ENCODE measurements around the gene PCNP.

Gene PCNP

GRCh38 chr3:101561630-101562328, 12.2 kb upstream of the PCNP start, which contains the start of gene TRMT10C:
Gene TRMT10C (plus strand): TSS chr3:101561868. CDS start chr3:101564782, 2,914 bp downstream.
- peaks cover 45% of the 10 kb centered on the region for H3K36me3 ChIP-seq (ENCODE audit: control insufficient read depth, low read length)
- no peaks in the 10 kb centered on the region for H3K27me3 ChIP-seq (ENCODE audit: control insufficient read depth, low read length)
- peak within 1 kb of the TSS; percentile 95 for H3K4me2 ChIP-seq (ENCODE audit: low read length)
- TF ChIP-seq, protein P1, sequence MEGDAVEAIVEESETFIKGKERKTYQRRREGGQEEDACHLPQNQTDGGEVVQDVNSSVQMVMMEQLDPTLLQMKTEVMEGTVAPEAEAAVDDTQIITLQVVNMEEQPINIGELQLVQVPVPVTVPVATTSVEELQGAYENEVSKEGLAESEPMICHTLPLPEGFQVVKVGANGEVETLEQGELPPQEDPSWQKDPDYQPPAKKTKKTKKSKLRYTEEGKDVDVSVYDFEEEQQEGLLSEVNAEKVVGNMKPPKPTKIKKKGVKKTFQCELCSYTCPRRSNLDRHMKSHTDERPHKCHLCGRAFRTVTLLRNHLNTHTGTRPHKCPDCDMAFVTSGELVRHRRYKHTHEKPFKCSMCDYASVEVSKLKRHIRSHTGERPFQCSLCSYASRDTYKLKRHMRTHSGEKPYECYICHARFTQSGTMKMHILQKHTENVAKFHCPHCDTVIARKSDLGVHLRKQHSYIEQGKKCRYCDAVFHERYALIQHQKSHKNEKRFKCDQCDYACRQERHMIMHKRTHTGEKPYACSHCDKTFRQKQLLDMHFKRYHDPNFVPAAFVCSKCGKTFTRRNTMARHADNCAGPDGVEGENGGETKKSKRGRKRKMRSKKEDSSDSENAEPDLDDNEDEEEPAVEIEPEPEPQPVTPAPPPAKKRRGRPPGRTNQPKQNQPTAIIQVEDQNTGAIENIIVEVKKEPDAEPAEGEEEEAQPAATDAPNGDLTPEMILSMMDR (IDR thresholded peaks at IDR 0.05; ENCODE audit: low read depth, low read length, poor library complexity, severe bottlenecking) = no peak
- TF ChIP-seq EZH2phosphoT487 (IDR thresholded peaks at IDR 0.05; ENCODE audit: borderline replicate concordance, low read length) = no peak
- peaks cover 55% of the 10 kb centered on the region for H3K79me2 ChIP-seq (ENCODE audit: control insufficient read depth, low read length)
- H3K4me1 ChIP-seq (ENCODE audit: control insufficient read depth, low read length) = peaks cover 41% of the 10 kb centered on the region
- peaks cover 4% of the 10 kb centered on the region; the same call in 1 of the 2 replicates for H3F3A ChIP-seq (ENCODE audit: control insufficient read depth, insufficient read depth)
- no peaks in the 10 kb centered on the region for H3K9me3 ChIP-seq (ENCODE audit: control insufficient read depth, insufficient read depth, low read length)
- H3K4me3 ChIP-seq (ENCODE audit: low read length) = peak within 1 kb of the TSS; percentile 99
- peaks cover 11% of the 10 kb centered on the region; the same call in 1 of the 2 replicates for H4K20me1 ChIP-seq (ENCODE audit: control insufficient read depth, insufficient read depth, low read depth, low read length)
- H3K9me2 ChIP-seq (replicated peaks; ENCODE audit: control insufficient read depth, low read length) = no peaks in the 10 kb centered on the region
- peak within 1 kb of the TSS; percentile 67 for H3K27ac ChIP-seq (ENCODE audit: low read depth, low read length)

DNA sequence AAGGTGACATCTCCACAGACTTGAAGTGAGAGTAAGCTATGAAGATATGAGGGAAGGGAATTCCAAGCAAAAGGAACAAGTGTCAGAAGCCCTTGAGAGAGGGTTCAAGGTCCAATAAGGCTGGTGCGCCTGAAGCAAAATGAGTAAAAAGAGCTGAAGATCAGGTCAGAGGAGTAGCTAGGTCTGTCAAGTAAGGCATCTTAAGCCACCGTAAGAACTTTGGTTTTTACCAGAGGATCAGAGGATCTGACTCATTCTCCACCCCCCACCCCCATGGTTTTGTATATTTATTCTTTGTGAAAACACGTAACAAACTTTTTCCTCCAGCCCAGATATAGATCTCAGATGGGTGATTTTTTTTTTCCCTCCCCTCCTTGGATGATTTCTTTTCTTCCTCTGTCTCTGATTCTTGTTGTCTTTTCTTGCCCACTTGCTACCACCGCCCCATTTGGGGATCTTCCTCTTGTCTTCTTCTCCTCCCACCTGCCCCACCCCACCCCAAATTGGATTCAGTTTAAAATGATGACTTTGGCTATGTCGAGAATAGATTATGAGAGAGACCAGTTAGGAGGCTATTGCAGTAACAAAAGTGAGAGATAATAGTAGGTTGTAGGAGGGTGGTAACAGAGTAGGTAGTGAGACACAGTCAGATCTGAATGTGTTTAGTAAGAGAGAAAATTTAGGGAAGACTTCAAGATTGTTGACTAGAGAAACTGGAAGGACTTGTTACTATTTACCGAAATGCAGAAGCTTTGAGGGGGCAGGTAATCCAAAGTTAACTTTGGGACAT, 6.3 kb upstream of the PCNP start:
- no peaks in the 10 kb centered on the region for H3K27me3 ChIP-seq (ENCODE audit: control insufficient read depth, low read length)
- no peak overlapping the region for H3K27ac ChIP-seq (ENCODE audit: low read depth, low read length)
- H3K9me2 ChIP-seq (replicated peaks; ENCODE audit: control insufficient read depth, low read length) = no peaks in the 10 kb centered on the region
- H3K4me3 ChIP-seq (ENCODE audit: low read length) = no peak overlapping the region
- H3K79me2 ChIP-seq (ENCODE audit: control insufficient read depth, low read length) = peaks cover 46% of the 10 kb centered on the region
- peaks cover 15% of the 10 kb centered on the region for H3F3A ChIP-seq (ENCODE audit: control insufficient read depth, insufficient read depth)
- peaks cover 27% of the 10 kb centered on the region for H3K4me1 ChIP-seq (ENCODE audit: control insufficient read depth, low read length)
- peaks cover 53% of the 10 kb centered on the region for H3K36me3 ChIP-seq (ENCODE audit: control insufficient read depth, low read length)
- no peaks in the 10 kb centered on the region for H3K9me3 ChIP-seq (ENCODE audit: control insufficient read depth, insufficient read depth, low read length)
- no peak for TF ChIP-seq EZH2phosphoT487 (IDR thresholded peaks at IDR 0.05; ENCODE audit: borderline replicate concordance, low read length)
- H4K20me1 ChIP-seq (ENCODE audit: control insufficient read depth, insufficient read depth, low read depth, low read length) = peaks cover 9% of the 10 kb centered on the region; the same call in 1 of the 2 replicates
- H3K4me2 ChIP-seq (ENCODE audit: low read length) = no peak overlapping the region

DNA sequence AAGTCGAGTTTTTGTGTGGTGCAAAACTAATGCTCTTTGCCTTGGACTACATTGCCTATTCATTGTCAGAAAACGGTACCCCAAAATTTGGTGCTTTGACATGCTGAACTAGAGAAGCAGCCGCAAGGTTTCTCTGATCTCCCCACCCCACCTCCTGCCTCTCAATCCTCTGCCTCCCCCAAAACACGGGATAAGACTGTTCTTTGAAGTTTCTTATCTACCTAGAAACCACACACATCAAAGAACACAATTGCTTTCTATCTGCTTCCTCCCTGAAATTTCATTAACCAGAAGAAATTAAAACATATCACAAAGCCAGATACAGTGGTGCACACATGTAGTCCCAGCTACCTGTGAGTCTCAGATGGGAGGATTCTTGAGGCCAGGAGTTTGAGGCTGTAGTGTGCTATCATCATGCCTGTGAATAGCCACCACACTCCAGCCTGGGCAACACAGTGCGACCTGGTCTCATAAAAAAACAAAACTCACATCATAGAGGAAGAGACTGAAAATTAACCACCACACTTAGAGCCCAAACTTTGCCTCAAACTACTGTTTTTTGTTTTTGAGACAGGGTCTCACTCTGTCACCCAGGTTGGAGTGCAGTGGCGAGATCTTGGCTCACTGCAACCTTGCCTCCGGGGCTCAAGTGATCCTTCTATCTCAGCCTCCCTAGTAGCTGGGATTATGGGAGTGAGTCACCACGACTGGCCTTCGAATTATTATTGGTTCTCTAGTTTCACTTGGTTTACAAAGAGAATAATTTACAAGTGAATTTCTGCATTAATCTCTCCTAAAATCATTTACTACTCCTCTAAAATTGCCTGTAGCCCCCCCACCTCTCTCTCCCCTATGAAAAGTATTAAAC, 2.7 kb upstream of the PCNP start:
- Histone ChIP-seq H3K4me3 (ENCODE audit: low read length) (no peak overlapping the region), H3K27me3 (ENCODE audit: control insufficient read depth, low read length) (no peaks in the 10 kb centered on the region), H3K79me2 (ENCODE audit: control insufficient read depth, low read length) (peaks cover 38% of the 10 kb centered on the region), H3K9me2 (replicated peaks; ENCODE audit: control insufficient read depth, low read length) (no peaks in the 10 kb centered on the region), H3K4me1 (ENCODE audit: control insufficient read depth, low read length) (peaks cover 17% of the 10 kb centered on the region), H3F3A (ENCODE audit: control insufficient read depth, insufficient read depth) (peaks cover 11% of the 10 kb centered on the region; the same call in 1 of the 2 replicates), H3K27ac (ENCODE audit: low read depth, low read length) (no peak overlapping the region), H3K36me3 (ENCODE audit: control insufficient read depth, low read length) (peaks cover 34% of the 10 kb centered on the region), H3K4me2 (ENCODE audit: low read length) (no peak overlapping the region), H4K20me1 (ENCODE audit: control insufficient read depth, insufficient read depth, low read depth, low read length) (peaks cover 5% of the 10 kb centered on the region; the same call in 1 of the 2 replicates), H3K9me3 (ENCODE audit: control insufficient read depth, insufficient read depth, low read length) (no peaks in the 10 kb centered on the region)
- TF ChIP-seq, protein P1 (IDR thresholded peaks at IDR 0.05; ENCODE audit: low read depth, low read length, poor library complexity, severe bottlenecking) = no peak
- TF ChIP-seq EZH2phosphoT487 (IDR thresholded peaks at IDR 0.05; ENCODE audit: borderline replicate concordance, low read length) = no peak

All from DOHH2 (cell line).